Vagina (tissue), 2 donors: Measurements from ENCODE around the gene EGF.

ENCODE experiments used
- POLR2A ChIP-seq, 2 donors: fragments of 450-650 bp; IDR thresholded peaks; one replicate each; pipeline ENCODE4 v1.6.1; 2017; ENCODE audit warnings: antibody characterized with exemption in 2 of 2, mild to moderate bottlenecking in 2 of 2, moderate library complexity in 2 of 2
- POLR2AphosphoS5 ChIP-seq, 2 donors: sonication (generic); formaldehyde crosslinking; IDR thresholded peaks; one replicate each; pipeline ENCODE4 v1.9.0; 2017; ENCODE audit warnings: antibody characterized with exemption in 2 of 2, mild to moderate bottlenecking in 2 of 2, low read depth in 1 of 2; ENCODE audit not compliant: insufficient read depth in 1 of 2
- TF ChIP-seq, protein P1 (sequence below), 3 experiments: fragments of 450-650 bp in 2 of 3; fragments of 200-600 bp in 1 of 3; sonication (generic) in 1 of 3; IDR thresholded peaks; one replicate each; pipeline ENCODE4 v1.5.1; 2017 to 2019; ENCODE audit warnings: antibody characterized with exemption in 3 of 3, mild to moderate bottlenecking in 2 of 3, moderate library complexity in 2 of 3

GRCh38 chr4:110058677-110059076, 146.0 kb downstream of the EGF start:
- TF ChIP-seq, protein P1, sequence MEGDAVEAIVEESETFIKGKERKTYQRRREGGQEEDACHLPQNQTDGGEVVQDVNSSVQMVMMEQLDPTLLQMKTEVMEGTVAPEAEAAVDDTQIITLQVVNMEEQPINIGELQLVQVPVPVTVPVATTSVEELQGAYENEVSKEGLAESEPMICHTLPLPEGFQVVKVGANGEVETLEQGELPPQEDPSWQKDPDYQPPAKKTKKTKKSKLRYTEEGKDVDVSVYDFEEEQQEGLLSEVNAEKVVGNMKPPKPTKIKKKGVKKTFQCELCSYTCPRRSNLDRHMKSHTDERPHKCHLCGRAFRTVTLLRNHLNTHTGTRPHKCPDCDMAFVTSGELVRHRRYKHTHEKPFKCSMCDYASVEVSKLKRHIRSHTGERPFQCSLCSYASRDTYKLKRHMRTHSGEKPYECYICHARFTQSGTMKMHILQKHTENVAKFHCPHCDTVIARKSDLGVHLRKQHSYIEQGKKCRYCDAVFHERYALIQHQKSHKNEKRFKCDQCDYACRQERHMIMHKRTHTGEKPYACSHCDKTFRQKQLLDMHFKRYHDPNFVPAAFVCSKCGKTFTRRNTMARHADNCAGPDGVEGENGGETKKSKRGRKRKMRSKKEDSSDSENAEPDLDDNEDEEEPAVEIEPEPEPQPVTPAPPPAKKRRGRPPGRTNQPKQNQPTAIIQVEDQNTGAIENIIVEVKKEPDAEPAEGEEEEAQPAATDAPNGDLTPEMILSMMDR (IDR thresholded peaks at IDR 0.05), result no peak
- no peak for TF ChIP-seq POLR2A (IDR thresholded peaks at IDR 0.05)
- no peak for TF ChIP-seq POLR2AphosphoS5 (IDR thresholded peaks at IDR 0.05; ENCODE audit: insufficient read depth in 1 of 2, low read depth in 1 of 2)
